GM20000 (cell line): ENCODE measurements around the gene SERPINA4.

Experiments
- DNase-seq: peaks from one replicate; pipeline ENCODE4 v3.0.0; 2012; ENCODE audit warnings: low spot score
- TF ChIP-seq, protein P1 (sequence below): IDR thresholded peaks from 2 replicates; pipeline ENCODE4 v1.5.1; 2012; ENCODE audit warnings: mild to moderate bottlenecking, control low read depth; ENCODE audit errors: extremely low read depth, missing control alignments

Gene SERPINA4

GRCh38 chr14:94536836-94537235 is 24.4 kb upstream of the SERPINA4 start:
- no peak for DNase-seq
- TF ChIP-seq, protein P1, sequence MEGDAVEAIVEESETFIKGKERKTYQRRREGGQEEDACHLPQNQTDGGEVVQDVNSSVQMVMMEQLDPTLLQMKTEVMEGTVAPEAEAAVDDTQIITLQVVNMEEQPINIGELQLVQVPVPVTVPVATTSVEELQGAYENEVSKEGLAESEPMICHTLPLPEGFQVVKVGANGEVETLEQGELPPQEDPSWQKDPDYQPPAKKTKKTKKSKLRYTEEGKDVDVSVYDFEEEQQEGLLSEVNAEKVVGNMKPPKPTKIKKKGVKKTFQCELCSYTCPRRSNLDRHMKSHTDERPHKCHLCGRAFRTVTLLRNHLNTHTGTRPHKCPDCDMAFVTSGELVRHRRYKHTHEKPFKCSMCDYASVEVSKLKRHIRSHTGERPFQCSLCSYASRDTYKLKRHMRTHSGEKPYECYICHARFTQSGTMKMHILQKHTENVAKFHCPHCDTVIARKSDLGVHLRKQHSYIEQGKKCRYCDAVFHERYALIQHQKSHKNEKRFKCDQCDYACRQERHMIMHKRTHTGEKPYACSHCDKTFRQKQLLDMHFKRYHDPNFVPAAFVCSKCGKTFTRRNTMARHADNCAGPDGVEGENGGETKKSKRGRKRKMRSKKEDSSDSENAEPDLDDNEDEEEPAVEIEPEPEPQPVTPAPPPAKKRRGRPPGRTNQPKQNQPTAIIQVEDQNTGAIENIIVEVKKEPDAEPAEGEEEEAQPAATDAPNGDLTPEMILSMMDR: no peak

GRCh38 chr14:94538070-94538740 is 23.0 kb upstream of the SERPINA4 start:
- TF ChIP-seq, protein P1: no peak
- no peak for DNase-seq

GRCh38 chr14:94539181-94539580 is 22.1 kb upstream of the SERPINA4 start:
- TF ChIP-seq, protein P1: no peak
- no peak for DNase-seq

GRCh38 chr14:94540031-94540794 is 21.0 kb upstream of the SERPINA4 start:
- no peak for DNase-seq
- TF ChIP-seq, protein P1: no peak

- TF ChIP-seq, protein P1: no peak
- no peak for DNase-seq
These were observed 19.8 kb upstream of the SERPINA4 start for GRCh38 chr14:94541234-94541975.

- DNase-seq: no peak
- TF ChIP-seq, protein P1: no peak
These were observed 19.0 kb upstream of the SERPINA4 start for GRCh38 chr14:94542111-94542810.
